ENCODE results near the gene BCAN. TPM values are rescaled to one million over a fixed set of nuclear protein-coding genes. Genes with fewer than 3 reads are reported as not detected.

Gene BCAN
- total and polyA plus RNA-seq, 2 of the 8 experiments (the other 6 are each of a cell fraction or from before 2014, with no cell fraction given) = 4.5 to 24.0 TPM

DNA sequence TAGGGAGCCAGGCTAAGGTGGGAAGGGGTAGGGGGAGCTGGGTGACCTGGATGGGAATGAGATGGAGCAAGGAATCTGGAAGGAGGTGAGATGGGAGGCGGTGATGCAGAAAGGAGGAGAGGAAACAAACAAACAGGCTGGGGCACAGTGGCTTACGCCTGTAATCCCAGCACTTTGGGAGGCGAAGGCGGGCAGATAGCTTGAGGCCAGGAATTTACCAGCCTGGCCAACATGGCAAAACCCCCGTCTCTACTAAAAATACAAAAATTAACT, 52.7 kb downstream of the BCAN start:
- WGBS, 2 experiments (ENCODE audit: extremely low coverage in 1 of 2, insufficient coverage in 1 of 2, insufficient read length in 1 of 2, insufficient replicate concordance in 2 of 2, low coverage in 1 of 2, low lambda C conversion rate in 2 of 2, missing lambda C conversion rate in 1 of 2) = 77% methylated on average over 5 of the region's 5 CpGs; no CpG with 5 or more reads in 1 of the 2 experiments
- TF ChIP-seq CHD2 (IDR thresholded peaks at IDR 0.05; ENCODE audit: low read length) = no peak
- TF ChIP-seq KDM4A (IDR thresholded peaks at IDR 0.05; ENCODE audit: low read depth, low read length, severe bottlenecking) = no peak

More for the DNA sequence above, 52.7 kb downstream of the BCAN start:
- Histone ChIP-seq H3K4me2 (ENCODE audit: insufficient read depth in 1 of 2, low read depth in 2 of 2, low read length in 2 of 2) (peak overlapping the region; percentile 14 to 72), H3K23me2 (ENCODE audit: low read depth, low read length) (peaks cover 10% of the 10 kb centered on the region; the same call in 1 of the 2 replicates), H3K9ac (replicated peaks in 1 of 4; ENCODE audit: extremely low read depth in 1 of 4, low read depth in 3 of 4, low read length in 3 of 4) (no peak overlapping the region), H2BK15ac (ENCODE audit: low read length) (peak overlapping the region; percentile 72; the same call in 1 of the 2 replicates), H2BK20ac (ENCODE audit: low read length) (peak overlapping the region; percentile 94), H3K36me3 (ENCODE audit: control insufficient read depth in 2 of 4, insufficient read depth in 4 of 4, low read length in 3 of 4) (peaks cover 8 to 19% (median 11%) of the 10 kb centered on the region in 4 experiments), H3K9me3 (ENCODE audit: insufficient read depth in 2 of 2, low read depth in 1 of 2, low read length in 1 of 2) (no peaks in the 10 kb centered on the region), H3K79me2 (ENCODE audit: control insufficient read depth in 1 of 2, insufficient read depth in 2 of 2, low read length in 2 of 2) (no peaks in the 10 kb centered on the region), H4K91ac (replicated peaks; ENCODE audit: insufficient read length, low read length) (peak overlapping the region; percentile 96), H2BK120ac (replicated peaks; ENCODE audit: low read depth, low read length) (peak overlapping the region; percentile 12), H4K20me1 (replicated peaks in 1 of 2; ENCODE audit: control insufficient read depth in 1 of 2, insufficient read depth in 2 of 2, low read length in 2 of 2) (no peaks in the 10 kb centered on the region), H3K18ac (ENCODE audit: extremely low read depth, low read length) (peak overlapping the region; percentile 93), H2AK5ac (ENCODE audit: low read depth, low read length) (no peak overlapping the region), H4K5ac (ENCODE audit: insufficient read length, low read depth, low read length) (peak overlapping the region; percentile 44), H2AFZ (ENCODE audit: low read length) (no peak overlapping the region), H3K27me3 (replicated peaks in 1 of 4; ENCODE audit: control insufficient read depth in 3 of 4, extremely low read depth in 1 of 4, insufficient read depth in 3 of 4, low read length in 3 of 4) (peaks cover 0 to 7% (median 0%) of the 10 kb centered on the region in 4 experiments; a peak in 2 of 7 replicates), H3K23ac (ENCODE audit: insufficient read length) (no peak overlapping the region), H2BK12ac (ENCODE audit: low read depth, low read length) (peak overlapping the region; percentile 99), H3K4ac (replicated peaks; ENCODE audit: insufficient read length, low read depth, low read length) (no peak overlapping the region), H3K4me3 (ENCODE audit: extremely low read depth in 1 of 4, insufficient read depth in 2 of 4, low read depth in 3 of 4, low read length in 4 of 4) (peak overlapping the region in 1 of 4 experiments; percentile 49; a peak in 2 of 8 replicates), H2BK5ac (ENCODE audit: low read depth, low read length) (peak overlapping the region; percentile 97; the same call in 1 of the 2 replicates), H4K8ac (ENCODE audit: extremely low read depth, insufficient read depth, low read length) (peak overlapping the region; percentile 19; the same call in 1 of the 2 replicates), H3K56ac (replicated peaks; ENCODE audit: insufficient read length, low read depth, low read length) (no peak overlapping the region), H3K27ac (ENCODE audit: low read depth, low read length) (peak overlapping the region; percentile 74; the same call in 1 of the 2 replicates), H3K4me1 (replicated peaks in 1 of 4; ENCODE audit: control insufficient read depth in 3 of 4, insufficient read depth in 4 of 4, low read length in 3 of 4) (peaks cover 24 to 45% (median 37%) of the 10 kb centered on the region in 4 experiments), H3K79me1 (ENCODE audit: low read depth, low read length) (no peaks in the 10 kb centered on the region), H3K14ac (ENCODE audit: insufficient read length) (no peak overlapping the region)
- ChIA-PET POLR2A (ENCODE audit: partially characterized antibody) (interaction anchor here (1.1 to 13.9 kb wide), 7 partner anchors 10 to 62 kb away, joined by 3 to 530 read pairs (median 19); partner anchors contain the start of genes CRABP2, ISG20L2, METTL25B and NES), CTCF (ENCODE audit: partially characterized antibody) (interaction anchor here (0.6 to 66.0 kb wide), 7 partner anchors 7 to 165 kb away, joined by 3 to 4284 read pairs (median 132); partner anchors contain the start of genes BCAN, CRABP2, HAPLN2 and INSRR)
- DNase-seq (ENCODE audit: low read depth in 1 of 2, low spot score in 2 of 2) (no peak), FAIRE-seq (no peak)

Data from H1 (cell line).